Measurements from ENCODE around the gene FSTL4.

The FSTL4 gene

GRCh38 chr5:133259199-133259997 lies 352.9 kb downstream of the FSTL4 start:
- peaks cover 24 to 43% of the 10 kb centered on the region in 2 donors for H3K27me3 Mint-ChIP-seq
- peaks cover 0 to 2% of the 10 kb centered on the region in 2 donors for H3K4me1 Mint-ChIP-seq (ENCODE audit: low read depth in 2 of 2)
- no peak overlapping the region for H3K27ac Mint-ChIP-seq
- no peak for ATAC-seq (replicated peaks)
- H3K36me3 Mint-ChIP-seq (ENCODE audit: insufficient read depth) = no peaks in the 10 kb centered on the region
- DNase-seq = no peak
- no peak overlapping the region for H3K4me3 Mint-ChIP-seq
- H3K9me3 Mint-ChIP-seq = no peaks in the 10 kb centered on the region

- Mint-ChIP-seq H3K9me3 (no peaks in the 10 kb centered on the region), H3K4me3 (no peak overlapping the region), H3K36me3 (ENCODE audit: insufficient read depth) (no peaks in the 10 kb centered on the region), H3K27me3 (peaks cover 20 to 34% of the 10 kb centered on the region in 2 donors), H3K27ac (no peak overlapping the region), H3K4me1 (ENCODE audit: low read depth in 2 of 2) (peaks cover 0 to 2% of the 10 kb centered on the region in 2 donors)
- no peak for DNase-seq
- no peak for ATAC-seq (replicated peaks)
Measured at GRCh38 chr5:133257977-133258376, 354.4 kb downstream of the FSTL4 start.

- H3K4me3 Mint-ChIP-seq = no peak overlapping the region
- ATAC-seq (replicated peaks) (no peak), DNase-seq (no peak)
- H3K9me3 Mint-ChIP-seq = no peaks in the 10 kb centered on the region
- H3K4me1 Mint-ChIP-seq (ENCODE audit: low read depth in 2 of 2) = peaks cover 0 to 2% of the 10 kb centered on the region in 2 donors
- no peak overlapping the region for H3K27ac Mint-ChIP-seq
- peaks cover 16 to 21% of the 10 kb centered on the region in 2 donors for H3K27me3 Mint-ChIP-seq
- no peaks in the 10 kb centered on the region for H3K36me3 Mint-ChIP-seq (ENCODE audit: insufficient read depth)
Measured at GRCh38 chr5:133256276-133256675, 356.1 kb downstream of the FSTL4 start.

- ATAC-seq (replicated peaks) (no peak), DNase-seq (no peak)
- H3K4me3 Mint-ChIP-seq = no peak overlapping the region
- no peaks in the 10 kb centered on the region for H3K36me3 Mint-ChIP-seq (ENCODE audit: insufficient read depth)
- H3K4me1 Mint-ChIP-seq (ENCODE audit: low read depth in 2 of 2) = peaks cover 0 to 2% of the 10 kb centered on the region in 2 donors
- no peak overlapping the region for H3K27ac Mint-ChIP-seq
- peaks cover 11% of the 10 kb centered on the region in 2 donors for H3K27me3 Mint-ChIP-seq
- no peaks in the 10 kb centered on the region for H3K9me3 Mint-ChIP-seq
Measured at GRCh38 chr5:133254803-133255202, 357.5 kb downstream of the FSTL4 start.

GRCh38 chr5:133253671-133254070 lies 358.7 kb downstream of the FSTL4 start:
- H3K27ac Mint-ChIP-seq = no peak overlapping the region
- H3K4me1 Mint-ChIP-seq (ENCODE audit: low read depth in 2 of 2) = no peaks in the 10 kb centered on the region
- no peaks in the 10 kb centered on the region for H3K9me3 Mint-ChIP-seq
- H3K36me3 Mint-ChIP-seq (ENCODE audit: insufficient read depth) = no peaks in the 10 kb centered on the region
- peaks cover 10 to 17% of the 10 kb centered on the region in 2 donors for H3K27me3 Mint-ChIP-seq
- DNase-seq = no peak
- H3K4me3 Mint-ChIP-seq = no peak overlapping the region
- ATAC-seq (replicated peaks) = no peak

GRCh38 chr5:133253070-133253469 lies 359.3 kb downstream of the FSTL4 start:
- H3K27ac Mint-ChIP-seq = no peak overlapping the region
- DNase-seq = no peak
- H3K9me3 Mint-ChIP-seq = no peaks in the 10 kb centered on the region
- no peaks in the 10 kb centered on the region for H3K4me1 Mint-ChIP-seq (ENCODE audit: low read depth in 2 of 2)
- no peaks in the 10 kb centered on the region for H3K36me3 Mint-ChIP-seq (ENCODE audit: insufficient read depth)
- H3K4me3 Mint-ChIP-seq = no peak overlapping the region
- peaks cover 12 to 20% of the 10 kb centered on the region in 2 donors for H3K27me3 Mint-ChIP-seq
- ATAC-seq (replicated peaks) = no peak

- H3K4me1 Mint-ChIP-seq (ENCODE audit: low read depth in 2 of 2) = no peaks in the 10 kb centered on the region
- H3K4me3 Mint-ChIP-seq = no peak overlapping the region
- ATAC-seq (replicated peaks) (no peak), DNase-seq (no peak)
- peaks cover 12 to 20% of the 10 kb centered on the region in 2 donors for H3K27me3 Mint-ChIP-seq
- H3K9me3 Mint-ChIP-seq = no peaks in the 10 kb centered on the region
- no peak overlapping the region for H3K27ac Mint-ChIP-seq
- H3K36me3 Mint-ChIP-seq (ENCODE audit: insufficient read depth) = no peaks in the 10 kb centered on the region
Measured at GRCh38 chr5:133252133-133252480, 360.2 kb downstream of the FSTL4 start.

- no peak for ATAC-seq (replicated peaks)
- Mint-ChIP-seq H3K27ac (no peak overlapping the region), H3K4me1 (ENCODE audit: low read depth in 2 of 2) (no peaks in the 10 kb centered on the region), H3K9me3 (no peaks in the 10 kb centered on the region), H3K27me3 (peaks cover 12 to 20% of the 10 kb centered on the region in 2 donors), H3K36me3 (ENCODE audit: insufficient read depth) (no peaks in the 10 kb centered on the region), H3K4me3 (no peak overlapping the region)
- DNase-seq = no peak
Measured at GRCh38 chr5:133251296-133252132, 360.8 kb downstream of the FSTL4 start.

- H3K9me3 Mint-ChIP-seq = no peaks in the 10 kb centered on the region
- peaks cover 12 to 20% of the 10 kb centered on the region in 2 donors for H3K27me3 Mint-ChIP-seq
- ATAC-seq (replicated peaks) (no peak), DNase-seq (no peak)
- no peak overlapping the region for H3K27ac Mint-ChIP-seq
- H3K4me3 Mint-ChIP-seq = no peak overlapping the region
- no peaks in the 10 kb centered on the region for H3K36me3 Mint-ChIP-seq (ENCODE audit: insufficient read depth)
- H3K4me1 Mint-ChIP-seq (ENCODE audit: low read depth in 2 of 2) = no peaks in the 10 kb centered on the region
Measured at GRCh38 chr5:133250527-133250926, 361.8 kb downstream of the FSTL4 start.

- Mint-ChIP-seq H3K36me3 (ENCODE audit: insufficient read depth) (peaks cover 2% of the 10 kb centered on the region), H3K4me3 (no peak overlapping the region), H3K27ac (no peak overlapping the region), H3K4me1 (ENCODE audit: low read depth in 2 of 2) (no peaks in the 10 kb centered on the region), H3K27me3 (peaks cover 12 to 20% of the 10 kb centered on the region in 2 donors), H3K9me3 (no peaks in the 10 kb centered on the region)
- DNase-seq (no peak), ATAC-seq (replicated peaks) (no peak)
Measured at GRCh38 chr5:133249593-133249992, 362.7 kb downstream of the FSTL4 start.

GRCh38 chr5:133247881-133248624 lies 364.3 kb downstream of the FSTL4 start:
- ATAC-seq (replicated peaks) (no peak), DNase-seq (no peak)
- peaks cover 12 to 15% of the 10 kb centered on the region in 2 donors for H3K27me3 Mint-ChIP-seq
- no peak overlapping the region for H3K4me3 Mint-ChIP-seq
- H3K27ac Mint-ChIP-seq = no peak overlapping the region
- H3K36me3 Mint-ChIP-seq (ENCODE audit: insufficient read depth) = peaks cover 2% of the 10 kb centered on the region
- no peaks in the 10 kb centered on the region for H3K9me3 Mint-ChIP-seq
- H3K4me1 Mint-ChIP-seq (ENCODE audit: low read depth in 2 of 2) = no peaks in the 10 kb centered on the region

GRCh38 chr5:133247151-133247709 lies 365.1 kb downstream of the FSTL4 start:
- Mint-ChIP-seq H3K27ac (no peak overlapping the region), H3K9me3 (no peaks in the 10 kb centered on the region)

More at GRCh38 chr5:133247151-133247709, 365.1 kb downstream of the FSTL4 start:
- Mint-ChIP-seq H3K27me3 (peaks cover 12 to 15% of the 10 kb centered on the region in 2 donors), H3K4me3 (no peak overlapping the region), H3K4me1 (ENCODE audit: low read depth in 2 of 2) (no peaks in the 10 kb centered on the region), H3K36me3 (ENCODE audit: insufficient read depth) (peaks cover 2% of the 10 kb centered on the region)
- DNase-seq (no peak), ATAC-seq (replicated peaks) (no peak)
